ENCODE data around the gene ZRANB3.
"Not testable (repeated sequence)": the region's sequence is repeated elsewhere in the genome, so short reads cannot be mapped to it uniquely, and the experiment has no call there.

The ZRANB3 gene

GRCh38 chr2:135140606-135141005 lies 390.4 kb downstream of the ZRANB3 start:
- no peaks in the 10 kb centered on the region for H3K9me3 ChIP-seq (ENCODE audit: control insufficient read depth, low read length)
- H3K4me3 ChIP-seq (ENCODE audit: low read length), result no peak overlapping the region
- H3K4me1 ChIP-seq (ENCODE audit: control insufficient read depth, insufficient read depth, low read length), result no peaks in the 10 kb centered on the region
- H3K9ac ChIP-seq (ENCODE audit: low read length), result no peak overlapping the region
- no peaks in the 10 kb centered on the region for H3K36me3 ChIP-seq (ENCODE audit: control insufficient read depth, insufficient read depth, low read length)
- no peaks in the 10 kb centered on the region for H3K27me3 ChIP-seq (ENCODE audit: control insufficient read depth, insufficient read depth, low read length)

DNA sequence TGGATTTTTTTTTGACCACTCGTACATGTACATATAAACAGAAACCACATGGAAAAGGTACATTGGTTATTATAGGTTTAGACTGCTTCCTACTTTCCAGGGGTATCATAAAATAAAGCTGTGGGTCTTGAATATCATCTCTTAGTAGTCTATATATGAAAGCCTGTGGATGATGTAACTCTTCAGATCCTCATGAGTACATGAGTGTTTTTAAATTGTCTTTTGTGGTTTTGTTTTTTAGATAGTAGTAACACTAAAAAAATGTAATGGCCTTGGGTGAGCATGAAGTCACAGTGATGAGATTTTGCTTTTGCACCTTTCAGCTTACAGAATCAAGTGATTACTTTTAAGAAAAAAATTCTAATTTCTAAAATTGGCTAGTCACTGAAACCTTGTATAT lies 398.7 kb downstream of the ZRANB3 start:
- Histone ChIP-seq H3K9me3 (ENCODE audit: control insufficient read depth, low read length) (no peaks in the 10 kb centered on the region), H3K9ac (ENCODE audit: low read length) (no peak overlapping the region), H3K36me3 (ENCODE audit: control insufficient read depth, insufficient read depth, low read length) (no peaks in the 10 kb centered on the region), H3K4me3 (ENCODE audit: low read length) (no peak overlapping the region), H3K4me1 (ENCODE audit: control insufficient read depth, insufficient read depth, low read length) (no peaks in the 10 kb centered on the region), H3K27me3 (ENCODE audit: control insufficient read depth, insufficient read depth, low read length) (no peaks in the 10 kb centered on the region)

DNA sequence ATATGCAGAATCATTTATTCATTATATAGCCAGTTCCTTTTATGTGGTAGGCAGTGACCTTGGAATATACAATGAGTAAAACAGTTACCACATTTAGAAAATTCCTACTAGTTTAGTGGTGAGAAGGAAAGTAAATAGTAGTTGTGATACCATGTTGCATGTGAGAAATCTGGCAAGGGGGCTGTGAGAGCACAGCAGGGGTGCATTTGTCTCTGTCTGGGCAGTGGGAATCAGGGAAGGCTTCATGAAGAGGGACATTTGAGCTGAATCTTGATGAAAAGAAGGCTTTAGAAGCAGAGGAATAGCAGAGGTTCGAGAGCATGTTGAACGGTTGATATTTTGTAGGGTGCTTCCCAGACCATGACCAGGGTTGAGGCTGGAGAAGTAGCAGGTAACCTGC lies 400.3 kb downstream of the ZRANB3 start:
- no peak overlapping the region for H3K4me3 ChIP-seq (ENCODE audit: low read length)
- H3K27me3 ChIP-seq (ENCODE audit: control insufficient read depth, insufficient read depth, low read length), result no peaks in the 10 kb centered on the region
- H3K9me3 ChIP-seq (ENCODE audit: control insufficient read depth, low read length), result no peaks in the 10 kb centered on the region
- H3K4me1 ChIP-seq (ENCODE audit: control insufficient read depth, insufficient read depth, low read length), result no peaks in the 10 kb centered on the region
- no peaks in the 10 kb centered on the region for H3K36me3 ChIP-seq (ENCODE audit: control insufficient read depth, insufficient read depth, low read length)
- no peak overlapping the region for H3K9ac ChIP-seq (ENCODE audit: low read length)

DNA sequence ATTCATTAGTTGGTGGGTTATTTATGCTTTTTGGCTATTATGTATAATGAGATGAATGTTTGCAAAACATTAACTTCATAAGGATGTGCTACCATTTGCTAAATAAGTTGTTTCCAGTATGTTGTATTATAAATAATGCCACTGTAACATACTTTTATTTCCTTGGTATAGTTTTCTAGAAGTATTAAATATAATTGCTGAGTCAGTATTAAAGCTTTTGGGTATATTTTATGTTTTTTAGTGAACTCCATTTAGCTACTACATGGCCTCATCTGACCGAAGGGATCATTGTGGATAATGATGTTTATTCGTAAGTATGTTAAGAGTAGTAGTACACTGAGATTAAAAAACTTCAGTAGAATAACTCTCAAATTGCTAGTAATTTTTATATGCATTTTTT lies 405.1 kb downstream of the ZRANB3 start:
- H3K27me3 ChIP-seq (ENCODE audit: control insufficient read depth, insufficient read depth, low read length), result no peaks in the 10 kb centered on the region
- no peaks in the 10 kb centered on the region for H3K36me3 ChIP-seq (ENCODE audit: control insufficient read depth, insufficient read depth, low read length)
- H3K4me3 ChIP-seq (ENCODE audit: low read length), result no peak overlapping the region
- H3K9ac ChIP-seq (ENCODE audit: low read length), result no peak overlapping the region
- H3K4me1 ChIP-seq (ENCODE audit: control insufficient read depth, insufficient read depth, low read length), result peaks cover 2% of the 10 kb centered on the region
- H3K9me3 ChIP-seq (ENCODE audit: control insufficient read depth, low read length), result no peaks in the 10 kb centered on the region

DNA sequence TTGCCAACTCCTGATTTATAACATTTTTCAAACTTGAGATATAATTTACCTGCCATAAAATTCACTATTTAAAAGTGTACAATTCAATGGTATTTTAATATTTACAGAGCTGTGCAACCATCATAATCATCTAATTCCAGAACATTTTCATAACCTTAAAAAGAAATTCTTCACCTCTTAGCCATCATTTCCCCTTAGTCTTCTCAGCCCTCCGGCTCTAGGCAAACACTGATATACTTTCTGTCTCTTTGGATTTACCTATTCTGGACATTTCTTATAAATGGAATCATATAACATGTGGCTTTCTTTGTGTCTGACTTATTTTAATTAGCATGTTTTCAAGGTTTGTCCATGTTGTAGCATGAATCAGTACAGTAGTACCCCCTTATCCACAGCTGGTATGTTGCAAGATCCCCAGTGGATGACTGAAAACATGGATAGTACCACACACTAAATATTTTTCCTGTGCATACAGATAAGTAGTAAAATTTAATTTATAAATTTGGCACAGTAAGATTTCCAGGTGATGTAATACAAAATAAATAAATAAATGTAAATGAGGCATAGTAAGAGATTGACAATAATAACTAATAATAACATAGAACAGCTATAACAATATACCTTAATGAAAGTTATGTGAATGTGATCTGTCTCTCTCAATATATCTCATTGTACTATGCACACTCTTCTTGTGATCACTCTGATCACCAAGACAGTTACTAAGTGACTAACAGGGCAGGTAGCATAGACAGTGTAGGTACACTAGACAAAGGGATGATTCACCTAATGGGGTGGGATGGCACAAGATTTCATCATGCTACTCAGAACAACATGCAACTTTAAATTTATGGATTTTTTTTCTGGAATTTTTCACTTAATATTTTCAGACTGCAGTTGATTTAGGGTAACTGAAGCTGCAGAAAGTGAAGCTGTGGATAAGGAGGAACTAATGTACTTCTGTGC lies 405.8 kb downstream of the ZRANB3 start:
- Histone ChIP-seq H3K9ac (ENCODE audit: low read length) (no peak overlapping the region), H3K4me1 (ENCODE audit: control insufficient read depth, insufficient read depth, low read length) (peaks cover 9% of the 10 kb centered on the region), H3K9me3 (ENCODE audit: control insufficient read depth, low read length) (no peaks in the 10 kb centered on the region), H3K27me3 (ENCODE audit: control insufficient read depth, insufficient read depth, low read length) (no peaks in the 10 kb centered on the region), H3K36me3 (ENCODE audit: control insufficient read depth, insufficient read depth, low read length) (peaks cover 3% of the 10 kb centered on the region), H3K4me3 (ENCODE audit: low read length) (no peak overlapping the region)

DNA sequence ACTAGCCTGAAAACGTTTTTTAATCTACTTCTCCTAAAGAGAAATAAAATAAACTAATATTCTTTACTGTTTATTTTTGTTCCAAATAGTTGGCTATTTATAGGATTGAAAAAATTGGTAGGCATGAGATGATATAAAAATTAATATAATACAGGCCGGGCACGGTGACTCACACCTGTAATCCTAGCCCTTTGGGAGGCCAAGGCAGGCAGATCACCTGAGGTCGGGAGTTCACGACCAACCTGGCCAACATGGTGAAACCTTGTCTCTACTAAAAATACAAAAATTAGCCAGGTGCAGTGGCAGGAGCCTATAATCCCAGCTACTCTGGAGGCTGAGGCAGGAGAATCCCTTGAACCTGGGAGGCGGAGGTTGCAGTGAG lies 409.4 kb downstream of the ZRANB3 start:
- not testable (repeated sequence) for H3K4me1 ChIP-seq (ENCODE audit: control insufficient read depth, insufficient read depth, low read length); H3K9ac ChIP-seq (ENCODE audit: low read length); H3K36me3 ChIP-seq (ENCODE audit: control insufficient read depth, insufficient read depth, low read length); H3K27me3 ChIP-seq (ENCODE audit: control insufficient read depth, insufficient read depth, low read length); H3K4me3 ChIP-seq (ENCODE audit: low read length); H3K9me3 ChIP-seq (ENCODE audit: control insufficient read depth, low read length)

DNA sequence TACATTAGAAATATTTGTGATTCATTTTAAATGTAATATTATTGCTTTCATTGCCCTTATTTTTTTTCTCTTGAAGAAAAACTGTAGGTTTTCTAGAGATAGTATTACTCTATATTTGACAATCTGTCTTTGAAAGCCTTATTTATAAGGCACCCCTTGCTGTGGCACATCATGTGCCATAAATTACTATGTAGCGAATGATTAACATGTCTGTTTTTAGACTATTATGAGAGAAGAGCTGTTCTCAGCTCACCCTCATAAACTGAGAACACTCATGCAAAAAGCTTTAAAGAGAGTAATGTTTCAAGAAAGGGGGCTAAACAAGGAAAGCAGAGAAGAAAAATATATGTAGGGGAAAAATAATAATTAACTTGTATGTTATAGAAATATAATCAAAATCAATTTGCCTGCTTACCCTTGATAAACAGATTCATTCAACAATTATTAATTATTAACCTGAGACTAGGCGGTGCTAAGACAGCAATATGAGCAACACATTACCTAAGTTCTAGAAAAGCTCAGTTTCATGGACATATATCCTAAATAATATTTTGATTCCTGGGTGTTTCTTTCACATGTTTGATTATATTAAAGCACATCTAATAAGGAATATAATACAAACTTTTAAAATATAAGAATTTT lies 409.9 kb downstream of the ZRANB3 start:
- H3K4me1 ChIP-seq (ENCODE audit: control insufficient read depth, insufficient read depth, low read length), result peaks cover 9% of the 10 kb centered on the region
- no peak overlapping the region for H3K9ac ChIP-seq (ENCODE audit: low read length)
- no peaks in the 10 kb centered on the region for H3K9me3 ChIP-seq (ENCODE audit: control insufficient read depth, low read length)
- H3K4me3 ChIP-seq (ENCODE audit: low read length), result no peak overlapping the region
- no peaks in the 10 kb centered on the region for H3K27me3 ChIP-seq (ENCODE audit: control insufficient read depth, insufficient read depth, low read length)
- peaks cover 4% of the 10 kb centered on the region for H3K36me3 ChIP-seq (ENCODE audit: control insufficient read depth, insufficient read depth, low read length)

DNA sequence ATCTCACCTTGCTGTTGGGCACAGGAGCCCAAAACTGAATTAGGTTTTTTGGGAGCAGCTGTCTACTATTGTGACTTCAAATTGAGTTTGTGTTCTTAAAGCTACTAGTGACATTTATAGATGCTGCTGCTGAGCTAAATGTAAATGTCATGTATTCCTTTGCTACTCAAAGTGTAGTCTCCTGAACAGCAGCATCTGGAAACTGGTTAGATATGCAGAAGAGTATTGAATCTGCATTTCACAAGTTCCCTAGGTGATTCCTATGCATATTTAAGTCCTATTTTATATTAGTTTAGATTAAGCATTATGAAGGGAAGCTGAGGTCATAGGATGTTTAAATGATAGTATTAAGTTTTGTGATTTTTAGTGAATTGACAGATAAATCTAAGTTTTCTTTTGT lies 411.4 kb downstream of the ZRANB3 start:
- H3K9ac ChIP-seq (ENCODE audit: low read length), result no peak overlapping the region
- H3K4me3 ChIP-seq (ENCODE audit: low read length), result no peak overlapping the region
- peaks cover 4% of the 10 kb centered on the region for H3K36me3 ChIP-seq (ENCODE audit: control insufficient read depth, insufficient read depth, low read length)

DNA sequence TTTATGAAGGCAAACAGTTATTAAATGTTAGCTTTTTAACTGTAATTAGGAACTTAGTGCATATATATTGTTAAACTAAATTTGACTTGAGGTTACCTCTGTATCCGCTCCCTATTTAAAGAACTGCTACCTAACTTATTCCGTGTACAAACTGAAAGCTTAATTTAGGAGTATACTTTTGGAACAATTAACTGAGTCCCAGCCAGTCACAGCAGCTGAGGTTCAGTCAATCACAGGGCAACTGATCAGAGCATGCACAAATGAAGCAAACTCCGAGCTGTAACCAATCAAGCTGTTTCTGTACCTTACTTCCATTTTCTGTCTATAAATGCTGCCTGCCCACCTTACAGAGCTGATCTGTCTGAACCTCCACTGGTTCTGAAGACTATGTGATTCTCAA lies 417.7 kb downstream of the ZRANB3 start:
- Histone ChIP-seq H3K4me3 (ENCODE audit: low read length) (no peak overlapping the region), H3K27me3 (ENCODE audit: control insufficient read depth, insufficient read depth, low read length) (no peaks in the 10 kb centered on the region), H3K36me3 (ENCODE audit: control insufficient read depth, insufficient read depth, low read length) (no peaks in the 10 kb centered on the region), H3K9me3 (ENCODE audit: control insufficient read depth, low read length) (no peaks in the 10 kb centered on the region), H3K4me1 (ENCODE audit: control insufficient read depth, insufficient read depth, low read length) (no peaks in the 10 kb centered on the region), H3K9ac (ENCODE audit: low read length) (no peak overlapping the region)

More for the DNA sequence above, 411.4 kb downstream of the ZRANB3 start:
- no peaks in the 10 kb centered on the region for H3K9me3 ChIP-seq (ENCODE audit: control insufficient read depth, low read length)
- no peaks in the 10 kb centered on the region for H3K27me3 ChIP-seq (ENCODE audit: control insufficient read depth, insufficient read depth, low read length)
- peaks cover 9% of the 10 kb centered on the region for H3K4me1 ChIP-seq (ENCODE audit: control insufficient read depth, insufficient read depth, low read length)

DNA sequence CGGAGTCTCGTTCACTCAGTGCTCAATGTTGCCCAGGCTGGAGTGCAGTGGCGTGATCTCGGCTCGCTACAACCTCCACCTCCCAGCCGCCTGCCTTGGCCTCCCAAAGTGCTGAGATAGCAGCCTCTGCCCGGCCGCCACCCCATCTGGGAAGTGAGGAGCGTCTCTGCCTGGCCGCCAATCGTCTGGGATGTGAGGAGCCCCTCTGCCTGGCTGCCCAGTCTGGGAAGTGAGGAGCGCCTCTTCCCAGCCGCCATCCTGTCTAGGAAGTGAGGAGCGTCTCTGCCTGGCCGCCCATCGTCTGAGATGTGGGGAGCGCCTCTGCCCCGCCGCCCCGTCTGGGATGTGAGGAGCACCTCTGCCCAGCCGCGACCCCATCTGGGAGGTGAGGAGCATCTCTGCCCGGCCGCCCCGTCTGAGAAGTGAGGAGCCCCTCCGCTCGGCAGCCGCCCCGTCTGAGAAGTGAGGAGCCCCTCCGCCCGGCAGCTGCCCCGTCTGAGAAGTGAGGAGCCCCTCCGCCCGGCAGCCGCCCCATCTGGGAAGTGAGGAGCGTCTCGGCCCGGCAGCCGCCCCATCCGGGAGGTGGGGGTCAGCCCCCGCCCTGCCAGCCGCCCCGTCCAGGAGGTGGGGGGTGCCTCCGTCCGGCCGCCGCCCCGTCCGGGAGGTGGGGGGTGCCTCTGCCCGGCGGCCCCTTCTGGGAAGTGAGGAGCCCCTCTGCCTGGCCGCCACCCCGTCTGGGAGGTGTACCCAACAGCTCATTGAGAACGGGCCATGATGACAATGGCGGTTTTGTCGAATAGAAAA lies 425.3 kb downstream of the ZRANB3 start:
- H3K27me3 ChIP-seq (ENCODE audit: control insufficient read depth, insufficient read depth, low read length); H3K9me3 ChIP-seq (ENCODE audit: control insufficient read depth, low read length); H3K9ac ChIP-seq (ENCODE audit: low read length); H3K4me3 ChIP-seq (ENCODE audit: low read length); H3K4me1 ChIP-seq (ENCODE audit: control insufficient read depth, insufficient read depth, low read length); H3K36me3 ChIP-seq (ENCODE audit: control insufficient read depth, insufficient read depth, low read length): not testable (repeated sequence)

- Histone ChIP-seq H3K36me3 (ENCODE audit: control insufficient read depth, insufficient read depth, low read length) (no peaks in the 10 kb centered on the region), H3K4me3 (ENCODE audit: low read length) (no peak overlapping the region), H3K4me1 (ENCODE audit: control insufficient read depth, insufficient read depth, low read length) (peaks cover 5% of the 10 kb centered on the region), H3K9me3 (ENCODE audit: control insufficient read depth, low read length) (no peaks in the 10 kb centered on the region), H3K9ac (ENCODE audit: low read length) (no peak overlapping the region), H3K27me3 (ENCODE audit: control insufficient read depth, insufficient read depth, low read length) (no peaks in the 10 kb centered on the region)
Observed at GRCh38 chr2:135103843-135104242, 427.2 kb downstream of the ZRANB3 start.

Data from mucosa of stomach (tissue), 1 donor.